ENCODE measurements around the gene ADCY10.
A peak's percentile ranks its signal among the peaks of the same experiment; 100 is the strongest.

The ADCY10 gene

GRCh38 chr1:167943541-167943940 is 29.6 kb upstream of the ADCY10 start:
- no peak overlapping the region for H3K4me3 ChIP-seq (ENCODE audit: low read depth, low read length)
- no peak for DNase-seq (ENCODE audit: low read depth)
- no peak for TF ChIP-seq CTCF (IDR thresholded peaks at IDR 0.05; ENCODE audit: control insufficient read depth, extremely low read depth, insufficient read depth)

- DNase-seq (ENCODE audit: low read depth) = no peak
- no peak for TF ChIP-seq CTCF (IDR thresholded peaks at IDR 0.05; ENCODE audit: control insufficient read depth, extremely low read depth, insufficient read depth)
- no peak overlapping the region for H3K4me3 ChIP-seq (ENCODE audit: low read depth, low read length)
Measured at GRCh38 chr1:167940264-167940663, 26.3 kb upstream of the ADCY10 start.

- H3K4me3 ChIP-seq (ENCODE audit: low read depth, low read length) = peak overlapping the region; percentile 90
- TF ChIP-seq CTCF (IDR thresholded peaks at IDR 0.05; ENCODE audit: control insufficient read depth, extremely low read depth, insufficient read depth) = no peak
- no peak for DNase-seq (ENCODE audit: low read depth)
Measured at GRCh38 chr1:167938080-167938636, 24.2 kb upstream of the ADCY10 start.

- peak overlapping the region; percentile 90 for H3K4me3 ChIP-seq (ENCODE audit: low read depth, low read length)
- DNase-seq (ENCODE audit: low read depth) = no peak
- TF ChIP-seq CTCF (IDR thresholded peaks at IDR 0.05; ENCODE audit: control insufficient read depth, extremely low read depth, insufficient read depth) = no peak
Measured at GRCh38 chr1:167937709-167938010, 23.7 kb upstream of the ADCY10 start.

GRCh38 chr1:167936930-167937708 is 23.2 kb upstream of the ADCY10 start, which contains the start of gene MPC2:
MPC2 (minus strand) TSS chr1:167937072; CDS start chr1:167935841, 1,231 bp downstream.
- no peak for TF ChIP-seq CTCF (IDR thresholded peaks at IDR 0.05; ENCODE audit: control insufficient read depth, extremely low read depth, insufficient read depth)
- peak; percentile 52 for DNase-seq (ENCODE audit: low read depth)
- H3K4me3 ChIP-seq (ENCODE audit: low read depth, low read length) = peak within 1 kb of the TSS; percentile 90

GRCh38 chr1:167936068-167936929 is 22.4 kb upstream of the ADCY10 start, which contains the start of gene DCAF6:
DCAF6 (plus strand) TSS chr1:167936683; CDS start chr1:167936912, 229 bp downstream.
- H3K4me3 ChIP-seq (ENCODE audit: low read depth, low read length) = peak within 1 kb of the TSS; percentile 90
- DNase-seq (ENCODE audit: low read depth) = peak; percentile 96
- TF ChIP-seq CTCF (IDR thresholded peaks at IDR 0.05; ENCODE audit: control insufficient read depth, extremely low read depth, insufficient read depth) = no peak
